Pulmonary artery endothelial cell (primary cell): ENCODE data around the gene NHS. TPM values are rescaled to one million over a fixed set of nuclear protein-coding genes. Genes with fewer than 3 reads are reported as not detected.

Experiments
- DNase-seq: peaks from one replicate; pipeline ENCODE4 v3.0.0-alpha.2; 2011; ENCODE audit warnings: low read depth, low spot score
- total RNA-seq: library from RNA; depleted of rRNA; stranded (reverse); fragments of >200 nt; gene quantifications from 2 replicates; pipeline ENCODE4 v1.2.3, GENCODE V29; 2014

Gene NHS
- total RNA-seq: 0.07 TPM in 1 of 2 replicates, not detected in the other

GRCh38 chrX:17374619-17375366 is at the start of gene NHS:
Gene NHS (plus strand): TSS chrX:17375200. CDS start chrX:17375758, 558 bp downstream.
- no peak for DNase-seq

GRCh38 chrX:17328837-17329236 is 46.2 kb upstream of the NHS start:
- DNase-seq: no peak

DNA sequence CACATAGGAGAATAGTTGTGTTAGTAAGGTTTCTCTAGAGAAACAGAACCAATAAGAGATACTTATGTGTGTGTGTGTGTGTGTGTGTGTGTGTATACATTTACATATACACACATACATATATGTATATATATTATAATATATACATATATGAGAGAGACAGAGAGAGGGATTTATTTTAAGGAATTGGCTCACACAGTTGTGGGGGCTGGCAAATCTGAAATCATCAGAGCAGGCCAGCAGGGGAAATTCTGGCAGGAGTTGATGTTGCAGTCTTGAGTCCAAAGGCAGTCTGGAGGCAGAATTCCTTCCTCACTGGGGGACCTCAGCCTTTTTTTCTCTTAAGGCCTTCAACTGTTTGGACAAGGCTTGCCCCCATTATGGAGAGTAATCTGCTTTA is 38.6 kb upstream of the NHS start:
- no peak for DNase-seq

DNA sequence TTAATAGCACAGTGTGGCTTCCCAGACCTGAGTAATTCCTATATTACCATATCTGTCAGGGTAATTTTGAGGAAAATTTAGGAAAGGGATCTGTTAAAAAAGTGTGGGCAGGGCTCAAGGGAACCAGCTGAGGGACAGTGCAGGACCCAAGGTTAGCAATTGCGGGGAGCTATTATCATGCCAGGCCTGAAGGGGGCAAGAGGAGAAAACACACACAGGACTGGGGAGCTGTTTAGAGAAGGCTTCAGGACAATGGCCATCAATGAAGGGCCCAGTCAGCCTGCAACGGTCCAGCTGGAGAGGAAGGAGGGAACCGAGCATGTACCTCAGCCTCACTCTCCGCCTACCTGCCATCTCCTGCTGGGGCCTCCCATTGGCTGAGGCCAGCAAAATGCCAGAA is 19.0 kb upstream of the NHS start:
- no peak for DNase-seq

DNA sequence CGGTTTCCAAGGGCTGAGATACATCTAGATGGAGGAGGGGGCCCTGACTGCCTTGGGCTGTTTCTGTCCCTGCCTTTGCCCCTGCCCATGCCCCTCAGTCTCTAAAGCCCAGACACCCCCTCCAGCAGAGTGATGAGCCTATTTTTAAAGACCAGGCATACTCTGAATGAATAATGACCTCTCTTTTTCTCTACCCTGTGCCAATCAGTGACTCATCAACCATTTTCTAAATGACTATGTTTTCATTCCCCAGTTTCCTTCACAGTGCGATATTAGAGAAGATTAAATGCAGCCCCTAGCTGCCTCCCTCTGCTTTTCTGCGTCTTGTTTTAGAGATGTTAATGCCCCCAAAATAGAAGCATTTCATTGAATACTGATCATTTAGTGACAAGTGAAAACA is 15.5 kb upstream of the NHS start:
- no peak for DNase-seq

DNA sequence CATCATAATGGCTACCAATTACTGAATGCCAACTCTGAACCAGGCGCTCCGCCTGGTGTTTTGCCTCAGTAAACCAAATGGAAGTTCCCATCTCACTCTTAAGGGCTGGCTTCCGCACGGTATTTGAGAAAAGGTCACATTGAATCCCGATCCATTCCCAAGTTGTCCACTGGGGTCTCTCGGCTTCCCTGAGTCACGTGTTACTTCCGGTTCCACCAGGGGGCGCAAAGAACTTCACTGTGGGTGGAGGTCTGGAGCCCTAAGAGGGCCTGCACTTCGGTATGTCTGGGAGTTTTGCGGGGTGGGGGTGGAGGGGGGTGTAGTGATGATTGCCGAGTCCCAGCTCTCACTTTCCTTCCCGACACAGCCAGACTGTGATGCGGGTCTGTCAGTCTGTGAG is 13.4 kb upstream of the NHS start:
- DNase-seq: no peak

GRCh38 chrX:17368002-17368401 is 7.0 kb upstream of the NHS start:
- no peak for DNase-seq

DNA sequence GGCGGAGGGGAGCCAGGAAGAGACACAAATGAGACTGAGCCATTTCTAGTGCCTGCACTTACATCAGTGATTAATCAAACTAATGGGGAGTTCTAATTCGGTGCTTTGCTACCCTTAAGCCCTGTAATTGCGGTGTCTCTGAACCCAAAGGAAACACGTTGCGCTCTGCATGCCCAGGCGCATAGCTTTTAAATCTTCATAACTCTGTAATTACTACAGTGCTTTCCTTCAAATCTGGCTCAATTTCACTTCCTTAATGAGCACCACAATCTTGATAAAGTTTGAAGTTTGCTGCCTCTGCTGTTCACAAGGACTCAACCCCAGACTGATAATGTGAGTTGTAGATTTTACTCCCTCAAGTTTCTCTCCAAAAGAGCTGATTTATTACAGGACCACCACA is 5.7 kb upstream of the NHS start:
- DNase-seq: no peak

DNA sequence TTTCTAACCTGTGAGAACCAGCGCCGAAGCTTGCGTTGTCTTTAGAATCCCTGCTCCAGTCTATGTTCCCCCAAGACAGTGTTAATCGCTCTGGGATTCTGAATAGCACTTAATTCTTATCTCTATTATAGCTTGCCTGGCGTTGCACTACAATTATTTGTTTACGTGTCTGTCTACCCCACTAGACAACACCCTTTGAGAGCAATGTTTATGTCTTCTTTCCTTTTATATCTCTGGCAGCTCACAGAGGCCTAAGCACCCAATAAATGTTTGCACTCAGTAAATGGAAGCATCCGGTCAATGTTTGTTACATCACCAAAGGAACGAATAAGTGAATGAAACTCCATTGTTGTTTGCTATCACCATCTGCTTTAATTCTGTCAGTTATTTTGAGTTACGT is 4.8 kb upstream of the NHS start:
- no peak for DNase-seq

DNA sequence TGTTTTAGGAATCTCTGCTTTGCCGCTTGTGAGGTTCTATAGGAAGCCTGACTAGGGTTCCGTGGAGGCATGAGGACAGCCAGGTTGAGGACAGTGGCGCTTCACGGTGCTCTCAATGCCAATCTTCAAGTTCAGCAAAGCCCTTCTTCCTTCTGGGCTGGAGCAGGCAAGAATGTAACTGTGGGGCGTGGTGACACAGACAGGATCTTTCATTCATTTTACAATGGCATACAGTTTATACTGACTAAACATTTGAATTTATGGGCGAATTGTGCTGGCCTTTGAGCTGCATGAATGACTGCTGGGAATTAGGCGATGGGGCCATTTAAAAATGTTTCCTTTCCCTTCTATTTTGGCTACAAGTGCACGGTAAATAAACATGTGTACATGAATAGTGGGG is 2.9 kb upstream of the NHS start:
- no peak for DNase-seq

GRCh38 chrX:17373337-17373736 is 1.7 kb upstream of the NHS start:
- DNase-seq: no peak

DNA sequence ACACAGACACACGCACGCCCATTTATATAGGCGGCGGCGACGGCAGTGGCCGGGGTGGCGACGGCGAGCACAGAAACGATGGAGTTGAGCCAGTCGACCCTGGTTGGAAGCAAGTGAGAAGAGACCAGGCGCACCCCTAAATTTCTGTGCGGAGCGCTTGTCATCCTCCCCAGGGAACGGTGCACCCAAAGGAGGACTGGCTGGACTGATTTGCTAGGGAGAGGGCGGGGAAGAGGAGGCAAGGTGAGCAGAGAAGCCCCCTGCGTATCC is 302 bp downstream of the NHS start:
- DNase-seq: no peak

DNA sequence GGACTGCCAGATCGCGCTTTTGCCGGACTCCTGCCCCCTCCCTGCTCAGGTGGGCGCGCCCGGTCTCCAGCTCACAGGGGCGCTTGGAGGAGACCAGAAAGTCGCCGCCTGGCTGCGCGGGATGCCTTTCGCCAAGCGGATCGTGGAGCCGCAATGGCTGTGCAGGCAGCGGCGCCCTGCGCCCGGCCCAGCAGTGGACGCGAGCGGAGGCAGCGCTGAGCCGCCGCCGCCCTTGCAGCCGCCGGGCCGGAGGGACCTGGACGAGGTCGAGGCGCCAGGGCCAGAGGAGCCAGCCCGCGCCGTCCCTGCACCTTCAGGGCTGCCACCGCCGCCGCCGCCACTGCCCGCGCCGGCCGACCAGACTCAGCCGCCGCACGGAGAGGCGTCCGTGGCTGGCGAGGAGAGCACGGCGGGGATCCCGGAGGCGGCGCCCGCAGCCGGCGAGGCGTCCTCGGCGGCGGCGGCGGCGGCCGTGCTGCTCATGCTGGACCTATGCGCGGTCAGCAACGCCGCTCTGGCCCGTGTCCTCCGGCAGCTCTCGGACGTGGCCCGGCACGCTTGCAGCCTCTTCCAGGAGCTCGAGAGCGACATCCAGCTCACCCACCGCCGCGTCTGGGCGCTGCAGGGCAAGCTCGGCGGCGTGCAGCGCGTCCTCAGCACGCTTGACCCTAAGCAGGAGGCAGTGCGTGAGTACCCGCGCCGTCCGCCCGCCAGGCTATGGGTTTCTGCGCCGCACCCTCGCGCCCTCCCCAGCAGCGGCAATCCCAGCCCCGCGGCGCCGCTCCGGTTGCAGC is 834 bp downstream of the NHS start:
- no peak for DNase-seq

- no peak for DNase-seq
Observed at GRCh38 chrX:17376431-17377077, 1.6 kb downstream of the NHS start.

GRCh38 chrX:17377091-17377717 is 2.2 kb downstream of the NHS start:
- no peak for DNase-seq

- no peak for DNase-seq
Observed at GRCh38 chrX:17377795-17378194, 2.8 kb downstream of the NHS start.

- no peak for DNase-seq
Observed at GRCh38 chrX:17380221-17380620, 5.2 kb downstream of the NHS start.

GRCh38 chrX:17390419-17390850 is 15.4 kb downstream of the NHS start:
- DNase-seq: no peak

DNA sequence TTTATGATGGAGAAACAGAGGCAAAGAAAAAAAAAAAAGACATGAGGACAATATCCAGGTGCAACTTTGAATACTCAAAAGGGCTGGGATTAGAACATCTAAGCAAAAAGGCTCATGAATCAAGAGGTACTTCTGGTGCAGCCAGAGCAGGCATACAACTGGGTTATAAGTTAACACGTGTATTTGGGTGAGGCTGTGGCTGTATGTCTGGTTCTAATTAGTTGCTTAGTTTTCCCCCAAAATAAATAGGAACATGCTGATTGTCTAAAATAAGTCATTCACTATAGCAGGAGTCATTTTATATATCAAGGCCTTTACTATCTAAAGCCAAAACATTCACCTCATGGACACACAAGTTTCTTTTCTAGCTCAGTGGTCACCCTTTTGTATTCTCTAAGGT is 20.2 kb downstream of the NHS start:
- no peak for DNase-seq

GRCh38 chrX:17397074-17397473 is 22.1 kb downstream of the NHS start:
- DNase-seq: no peak

DNA sequence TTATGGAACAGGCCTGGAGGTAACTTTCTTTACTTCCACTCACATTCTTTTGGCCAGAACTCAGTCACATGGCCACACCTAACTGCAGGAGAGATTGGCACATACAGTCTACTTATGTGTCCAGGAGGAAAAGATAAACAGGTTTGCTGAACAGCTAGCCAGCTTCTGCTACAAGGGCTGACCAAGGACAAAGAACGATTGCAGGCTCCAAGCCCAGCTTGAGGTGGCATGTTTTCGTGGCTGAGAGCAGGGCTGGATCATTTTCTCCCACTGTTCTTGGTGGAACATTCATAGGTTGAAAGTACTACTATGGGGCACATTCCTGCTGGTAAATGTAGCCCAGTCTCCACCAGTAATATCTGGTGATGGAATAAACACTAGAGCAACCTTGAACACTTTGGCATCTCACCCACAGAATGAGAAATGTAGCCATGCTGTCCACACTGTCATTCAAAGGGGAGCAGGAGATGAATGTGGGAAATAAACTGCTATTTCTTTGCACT is 28.2 kb downstream of the NHS start:
- no peak for DNase-seq

DNA sequence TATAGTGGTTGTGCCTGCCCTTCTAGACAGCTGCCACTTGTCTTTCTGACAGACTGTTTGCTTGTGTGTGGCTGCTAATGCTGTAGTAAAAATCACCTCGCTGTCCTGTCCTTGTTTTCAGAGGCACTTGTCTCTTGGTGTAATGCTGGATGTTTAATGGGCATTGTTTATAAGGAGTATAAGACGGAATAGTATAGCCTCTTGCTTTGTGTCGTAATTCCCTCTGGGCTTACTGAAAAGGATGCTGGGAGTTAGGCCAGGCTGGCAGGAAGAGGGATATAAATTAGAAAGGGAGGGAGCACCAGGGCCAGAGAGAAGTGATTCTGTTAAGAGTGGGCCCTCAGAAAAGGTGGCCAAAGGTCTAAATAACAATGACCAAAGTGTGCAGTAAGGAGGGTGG is 29.0 kb downstream of the NHS start:
- DNase-seq: no peak
